Measurements from ENCODE around the gene HIVEP1.

Gene HIVEP1

GRCh38 chr6:12020187-12020791 is 8.2 kb downstream of the HIVEP1 start:
- DNase-seq: no peak

- DNase-seq: no peak
Measured at GRCh38 chr6:12022481-12022880, 10.4 kb downstream of the HIVEP1 start.

- DNase-seq: no peak
Measured at GRCh38 chr6:12022953-12023388, 10.9 kb downstream of the HIVEP1 start.

- no peak for DNase-seq
Measured at GRCh38 chr6:12024216-12024615, 12.1 kb downstream of the HIVEP1 start.

- no peak for DNase-seq
Measured at GRCh38 chr6:12024699-12025434, 12.8 kb downstream of the HIVEP1 start.

GRCh38 chr6:12026120-12026519 is 14.0 kb downstream of the HIVEP1 start:
- no peak for DNase-seq

- DNase-seq: no peak
Measured at GRCh38 chr6:12026833-12027232, 14.7 kb downstream of the HIVEP1 start.

GRCh38 chr6:12028213-12028612 is 16.1 kb downstream of the HIVEP1 start:
- DNase-seq: no peak

GRCh38 chr6:12029979-12030737 is 18.0 kb downstream of the HIVEP1 start:
- DNase-seq: no peak

- no peak for DNase-seq
Measured at GRCh38 chr6:12030993-12031550, 19.0 kb downstream of the HIVEP1 start.

- no peak for DNase-seq
Measured at GRCh38 chr6:12032783-12033573, 20.9 kb downstream of the HIVEP1 start.

GRCh38 chr6:12033770-12034169 is 21.7 kb downstream of the HIVEP1 start:
- no peak for DNase-seq

GRCh38 chr6:12034349-12034748 is 22.2 kb downstream of the HIVEP1 start:
- DNase-seq: no peak

- no peak for DNase-seq
Measured at GRCh38 chr6:12034837-12035236, 22.7 kb downstream of the HIVEP1 start.

GRCh38 chr6:12036766-12037165 is 24.7 kb downstream of the HIVEP1 start:
- DNase-seq: no peak

- DNase-seq: no peak
Measured at GRCh38 chr6:12037798-12038197, 25.7 kb downstream of the HIVEP1 start.

GRCh38 chr6:12039540-12040459 is 27.7 kb downstream of the HIVEP1 start:
- DNase-seq: no peak

GRCh38 chr6:12047304-12047703 is 35.2 kb downstream of the HIVEP1 start:
- no peak for DNase-seq

- DNase-seq: no peak
Measured at GRCh38 chr6:12047792-12048432, 35.8 kb downstream of the HIVEP1 start.

GRCh38 chr6:12048609-12049008 is 36.5 kb downstream of the HIVEP1 start:
- DNase-seq: no peak

- DNase-seq: no peak
Measured at GRCh38 chr6:12049165-12049564, 37.1 kb downstream of the HIVEP1 start.
